ENCODE results near the gene CORO2A.

Gene CORO2A

DNA sequence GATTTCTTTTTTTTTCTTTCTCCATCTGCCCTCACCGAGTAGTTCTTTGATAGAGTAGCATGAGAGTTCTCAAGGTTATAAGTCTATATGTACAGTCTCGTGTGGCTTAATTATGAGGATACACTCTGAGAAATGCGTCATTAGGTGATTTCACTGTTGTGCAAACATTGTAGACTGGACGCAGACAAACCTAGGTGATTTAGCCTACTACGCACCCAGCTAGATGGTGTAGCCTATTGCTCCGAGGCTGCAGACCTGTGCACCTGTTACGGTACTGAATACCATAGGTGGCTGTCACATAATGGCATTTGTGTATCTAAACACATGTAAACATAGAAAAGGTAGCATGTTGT is 26.9 kb upstream of the CORO2A start:
- no peak for DNase-seq (ENCODE audit: low spot score)

DNA sequence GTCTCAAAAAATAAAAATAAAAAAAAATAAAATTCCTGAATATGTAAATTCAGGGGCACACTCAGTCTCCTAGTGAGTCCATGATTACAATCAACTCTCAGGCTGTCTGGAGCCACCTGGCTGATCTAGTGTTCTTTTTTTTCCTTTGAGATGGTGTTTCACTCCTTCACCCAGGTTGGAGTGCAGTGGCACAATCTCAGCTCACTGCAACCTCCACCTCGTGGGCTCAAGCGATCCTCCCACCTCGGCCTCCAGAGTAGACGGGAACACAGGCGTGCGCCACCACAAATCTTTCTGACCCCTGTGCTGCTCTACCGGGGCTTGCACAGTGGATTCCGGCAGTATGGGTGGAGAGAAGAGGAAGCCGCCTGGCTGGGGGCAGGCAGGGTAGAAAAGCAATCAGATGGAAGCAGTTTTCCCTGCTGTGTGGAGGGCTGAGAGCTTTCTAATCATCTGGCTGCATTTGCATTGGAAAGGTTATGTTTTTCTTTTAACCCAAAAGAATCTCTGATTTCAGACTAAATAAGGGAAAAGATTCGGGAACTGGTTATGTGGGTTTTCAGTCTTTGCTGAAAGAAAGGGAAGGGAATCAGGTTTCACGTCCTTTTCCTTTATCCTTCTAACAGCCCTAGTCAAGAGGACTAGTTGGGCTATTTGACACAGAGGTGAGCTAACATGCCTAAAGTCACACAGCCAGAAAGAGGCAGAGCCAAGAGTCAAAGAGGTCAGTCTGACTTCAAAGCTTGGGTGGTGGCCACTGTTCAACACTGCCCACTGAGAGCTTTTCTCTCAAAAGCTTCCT is 26.3 kb upstream of the CORO2A start:
- no peak for DNase-seq (ENCODE audit: low spot score)

- DNase-seq (ENCODE audit: low spot score) = no peak
Observed at GRCh38 chr9:98217255-98217654, 24.8 kb upstream of the CORO2A start.

DNA sequence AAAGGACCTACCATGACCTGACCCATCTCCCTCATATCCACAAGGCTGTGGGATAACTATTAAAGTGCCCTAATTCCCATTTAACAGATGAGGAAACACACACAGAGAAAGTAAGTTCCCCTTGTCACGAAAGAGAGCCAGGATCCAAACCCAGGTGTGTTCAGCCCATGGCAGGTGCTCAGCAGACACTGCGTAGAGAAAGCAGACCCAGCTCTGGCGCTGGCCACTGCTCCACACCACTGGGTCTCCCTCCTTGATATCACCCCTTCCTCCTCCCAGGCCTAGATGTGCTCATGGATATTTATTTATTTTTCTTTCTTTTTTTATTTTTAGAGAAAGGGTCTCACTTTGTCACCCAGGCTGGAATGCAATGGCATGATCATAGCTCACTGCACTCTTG is 24.0 kb upstream of the CORO2A start:
- DNase-seq (ENCODE audit: low spot score) = no peak

- peak; percentile 12 for DNase-seq (ENCODE audit: low spot score)
Observed at GRCh38 chr9:98215821-98216220, 23.4 kb upstream of the CORO2A start.

DNA sequence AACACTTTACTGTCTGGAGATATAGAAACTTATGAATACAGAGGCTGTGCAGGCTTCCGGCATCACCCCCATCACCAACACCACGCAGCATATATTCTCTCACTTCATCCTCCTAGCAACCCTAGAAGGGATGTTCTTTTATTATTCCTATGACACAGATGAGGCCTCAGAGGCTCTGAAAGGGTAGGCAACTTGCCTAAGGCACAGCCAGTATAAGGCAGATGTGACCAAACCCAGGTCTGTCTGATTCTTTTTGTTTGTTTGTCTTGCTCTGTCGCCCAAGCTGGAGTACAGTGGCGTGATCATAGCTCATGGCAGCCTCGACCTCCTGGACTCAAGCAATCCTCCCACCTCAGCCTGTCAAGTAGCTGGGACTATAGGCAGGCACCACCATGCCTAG is 22.8 kb upstream of the CORO2A start:
- no peak for DNase-seq (ENCODE audit: low spot score)

DNA sequence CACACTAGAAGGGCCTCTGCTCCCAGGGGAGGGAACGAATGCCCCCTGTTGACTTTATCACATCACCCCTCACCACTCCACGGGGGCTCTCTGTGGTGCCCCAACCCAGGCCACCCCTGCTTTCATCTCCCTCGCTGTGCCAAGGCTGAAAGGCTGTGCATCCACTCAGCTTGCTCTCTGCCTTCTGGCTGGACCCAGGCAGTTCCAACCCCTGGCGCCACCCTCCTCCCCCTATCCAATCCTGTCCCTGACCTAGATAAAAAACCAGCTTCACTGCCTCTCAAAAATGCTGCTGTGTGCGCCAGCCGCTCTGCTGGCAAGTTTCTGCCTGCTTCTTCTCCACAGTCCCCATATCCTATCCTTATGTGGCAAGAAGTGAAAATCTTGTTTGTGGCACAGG is 22.4 kb upstream of the CORO2A start:
- DNase-seq (ENCODE audit: low spot score) = no peak

DNA sequence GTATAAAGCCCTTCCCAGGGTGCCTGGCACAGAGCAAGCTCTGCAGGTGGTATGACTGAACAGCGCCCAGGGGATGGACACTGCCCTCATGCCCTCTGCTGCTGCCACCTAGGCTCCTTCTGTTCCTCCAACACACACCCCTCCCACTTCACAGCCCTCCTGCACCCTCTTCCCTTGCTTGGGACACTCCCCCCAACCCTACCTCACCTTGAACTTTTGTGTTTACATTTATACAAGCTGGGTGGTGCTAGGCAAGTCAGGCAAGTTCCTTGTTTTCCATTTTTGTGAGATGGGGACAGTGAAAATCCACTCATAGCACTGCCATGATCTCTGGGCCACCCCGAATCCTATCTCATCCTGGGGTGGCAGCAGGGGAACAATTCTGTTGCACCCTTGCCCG is 18.8 kb upstream of the CORO2A start:
- no peak for DNase-seq (ENCODE audit: low spot score)

DNA sequence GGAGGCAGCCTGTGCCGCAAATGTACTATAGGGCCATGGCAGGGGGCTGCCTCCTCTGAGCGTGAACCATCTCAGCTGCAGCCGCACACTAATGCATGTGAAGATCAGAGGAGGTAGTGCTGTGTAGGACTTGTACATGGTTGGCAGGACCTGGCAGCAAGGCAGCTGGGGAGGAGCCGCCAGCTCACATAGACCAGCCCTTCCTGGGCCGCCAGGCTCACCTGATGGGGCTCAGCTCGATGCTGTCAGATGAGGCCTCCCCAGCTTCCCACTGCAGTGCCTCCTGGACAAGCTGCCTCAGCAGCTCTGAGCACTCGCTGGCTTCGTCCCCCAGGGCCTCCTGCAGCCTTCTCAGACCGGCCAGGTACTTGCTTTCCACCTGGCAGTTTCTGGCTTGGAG is 18.0 kb upstream of the CORO2A start:
- no peak for DNase-seq (ENCODE audit: low spot score)

GRCh38 chr9:98209530-98209929 is 17.1 kb upstream of the CORO2A start:
- no peak for DNase-seq (ENCODE audit: low spot score)

- DNase-seq (ENCODE audit: low spot score) = no peak
Observed at GRCh38 chr9:98208635-98209034, 16.2 kb upstream of the CORO2A start.

- DNase-seq (ENCODE audit: low spot score) = no peak
Observed at GRCh38 chr9:98207606-98208005, 15.2 kb upstream of the CORO2A start.

GRCh38 chr9:98206754-98207153 is 14.3 kb upstream of the CORO2A start:
- DNase-seq (ENCODE audit: low spot score) = no peak

DNA sequence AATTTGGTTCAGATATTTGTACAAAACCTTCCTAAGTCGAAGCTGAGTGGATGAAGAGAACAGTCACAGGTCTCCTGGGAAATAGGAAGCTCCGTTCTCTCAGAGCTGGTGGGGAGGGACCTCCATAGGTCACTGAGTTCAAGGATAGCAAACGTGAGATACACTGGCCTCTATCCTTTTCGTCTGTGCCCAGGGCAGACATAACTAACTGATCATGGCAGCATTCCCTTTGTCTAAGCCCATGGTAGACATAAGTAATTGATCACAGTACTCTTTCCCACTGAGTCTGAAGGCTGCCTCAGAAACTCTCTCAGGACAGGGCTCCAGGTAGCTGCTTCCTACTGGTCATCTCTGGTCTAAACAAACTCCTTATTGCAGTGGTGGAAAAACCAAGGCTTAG is 12.3 kb upstream of the CORO2A start:
- DNase-seq (ENCODE audit: low spot score) = no peak

- no peak for DNase-seq (ENCODE audit: low spot score)
Observed at GRCh38 chr9:98203153-98203552, 10.7 kb upstream of the CORO2A start.

- no peak for DNase-seq (ENCODE audit: low spot score)
Observed at GRCh38 chr9:98202252-98202651, 9.8 kb upstream of the CORO2A start.

GRCh38 chr9:98201749-98202148 is 9.3 kb upstream of the CORO2A start:
- no peak for DNase-seq (ENCODE audit: low spot score)

GRCh38 chr9:98201102-98201501 is 8.7 kb upstream of the CORO2A start:
- no peak for DNase-seq (ENCODE audit: low spot score)

DNA sequence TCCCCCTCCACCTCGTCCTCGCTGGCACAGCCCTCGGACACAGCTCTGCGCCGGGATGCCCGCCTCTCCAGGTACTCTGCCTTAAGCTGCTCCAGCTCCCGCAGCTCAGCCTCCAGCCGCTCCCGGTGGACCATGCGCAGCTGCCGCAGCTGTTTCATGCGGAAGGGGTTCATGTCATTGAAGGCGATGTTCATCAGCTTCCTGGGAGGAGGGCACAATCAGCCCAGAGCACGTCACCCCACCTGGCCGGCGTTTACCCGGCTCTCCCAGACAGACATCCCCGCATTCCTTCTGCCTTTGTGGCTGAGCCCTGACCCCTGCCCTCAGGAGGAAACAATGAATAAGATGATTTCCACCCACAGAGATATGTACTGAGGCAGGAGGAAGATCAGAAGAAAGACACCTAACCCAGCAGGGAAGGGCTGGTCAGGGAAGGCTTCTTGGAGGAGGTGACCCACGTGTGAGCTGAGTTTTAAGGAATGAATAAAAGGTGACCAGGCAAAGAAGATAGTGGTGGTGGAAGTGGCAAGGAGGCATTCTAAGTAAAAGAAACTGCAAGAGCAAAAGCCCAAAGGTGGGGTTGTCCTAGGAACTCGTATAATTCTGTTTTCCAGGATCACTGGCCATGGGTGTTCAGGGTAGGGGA is 7.1 kb upstream of the CORO2A start:
- no peak for DNase-seq (ENCODE audit: low spot score)

DNA sequence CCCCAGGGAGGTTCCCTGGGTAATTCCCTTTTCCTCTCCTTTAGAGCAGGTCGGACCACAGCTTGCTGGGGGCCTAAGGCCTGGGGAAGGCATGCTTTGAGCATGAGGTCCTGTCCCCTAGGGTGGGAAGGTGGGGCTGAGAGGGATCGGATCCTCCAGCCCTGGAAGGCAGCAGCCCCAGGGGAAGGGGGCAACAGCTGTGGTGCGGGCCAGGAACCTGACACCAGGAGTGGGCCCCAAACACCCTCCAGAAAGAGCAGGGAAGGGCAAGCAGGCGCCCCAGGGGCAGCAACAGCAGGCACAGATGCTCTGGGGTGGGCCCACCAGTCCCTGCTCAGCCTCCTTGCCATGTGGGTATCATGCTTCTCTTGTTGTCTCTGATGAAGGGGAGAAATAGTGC is 3.2 kb upstream of the CORO2A start:
- DNase-seq (ENCODE audit: low spot score) = no peak

- no peak for DNase-seq (ENCODE audit: low spot score)
Observed at GRCh38 chr9:98193336-98193944, 1.0 kb upstream of the CORO2A start.

GRCh38 chr9:98191671-98192502 is 550 bp downstream of the CORO2A start:
- DNase-seq (ENCODE audit: low spot score) = peak; percentile 45

- no peak for DNase-seq (ENCODE audit: low spot score)
Observed at GRCh38 chr9:98191181-98191608, 1.2 kb downstream of the CORO2A start.

All from CD4-positive, alpha-beta T cell treated with Interleukin-6 at 100 ng/mL for 8 hours (primary cell).